ENCODE measurements around the gene ERCC6. TPM values are rescaled to one million over a fixed set of nuclear protein-coding genes. Genes with fewer than 3 reads are reported as not detected.

ERCC6 gene
- total and polyA plus RNA-seq, 4 donors, result 8.5 to 48.4 (median 26.1) TPM

DNA sequence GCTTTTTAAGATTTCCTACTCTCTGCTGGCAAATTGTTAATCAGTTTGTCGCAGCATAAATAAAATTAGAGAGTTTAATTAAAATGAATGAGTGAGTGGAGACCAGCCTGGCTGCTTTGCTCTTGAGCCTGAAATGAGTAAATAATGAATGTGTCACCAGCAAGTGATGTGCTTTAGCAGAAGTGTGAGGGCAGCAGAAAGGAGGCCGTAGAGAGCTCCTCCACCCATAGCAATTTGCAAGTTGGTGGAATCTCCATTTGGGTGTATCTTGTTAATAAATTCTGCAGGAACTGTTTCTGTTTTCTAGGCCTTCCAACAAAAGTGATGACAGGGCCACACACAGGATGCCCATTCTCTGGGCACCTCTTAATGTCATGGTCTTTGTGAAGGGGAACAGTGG lies 18.8 kb upstream of the ERCC6 start:
- no peak for DNase-seq
- no peak overlapping the region for H3K27ac ChIP-seq (ENCODE audit: low read depth in 1 of 2, low read length in 2 of 2)
- H3K36me3 ChIP-seq (ENCODE audit: control insufficient read depth in 1 of 2, insufficient read depth in 2 of 2, low read length in 1 of 2), result no peaks in the 10 kb centered on the region
- no peaks in the 10 kb centered on the region for H3K27me3 ChIP-seq (ENCODE audit: control insufficient read depth in 1 of 2, insufficient read depth in 2 of 2, low read length in 1 of 2)
- intact Hi-C loops (cut with DNase I), result no loop called here
- WGBS, 2 donors, result 95 to 98% methylated on average over 2 of the region's 2 CpGs
- ATAC-seq (ENCODE audit: low FRiP score), result no peak
- no peak overlapping the region for H3K4me3 ChIP-seq (ENCODE audit: low read length in 2 of 2)
- no peaks in the 10 kb centered on the region for H3K4me1 ChIP-seq (ENCODE audit: control insufficient read depth in 1 of 2, insufficient read depth in 2 of 2, low read length in 2 of 2)
- H3K9me3 ChIP-seq (ENCODE audit: control insufficient read depth, low read length), result no peaks in the 10 kb centered on the region

- WGBS, 2 donors, result 87 to 94% methylated on average over 1 of the region's 1 CpG
Measured at GRCh38 chr10:49556723-49557122, 17.8 kb upstream of the ERCC6 start.

DNA sequence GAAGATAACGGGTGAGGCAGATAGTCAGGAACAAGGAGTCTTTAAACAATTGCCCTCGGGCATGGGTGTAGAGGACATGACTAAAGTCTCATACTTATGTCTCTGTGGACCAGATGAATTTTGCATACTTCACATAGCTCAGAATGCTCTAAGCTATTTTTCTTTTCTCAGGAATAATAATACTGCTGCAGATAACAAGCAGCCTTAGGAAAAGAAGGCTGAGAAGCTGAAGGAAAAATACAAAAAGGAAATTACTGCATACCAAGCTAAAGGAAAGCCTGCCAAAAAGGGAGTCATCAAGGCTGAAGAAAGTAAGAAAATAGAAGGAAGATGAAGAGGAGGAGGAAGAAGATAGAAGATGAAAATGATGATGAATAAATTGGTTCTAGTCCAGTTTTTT lies 13.4 kb upstream of the ERCC6 start:
- ATAC-seq (ENCODE audit: low FRiP score), result peak; percentile 38
- H3K27me3 ChIP-seq (ENCODE audit: control insufficient read depth in 1 of 2, insufficient read depth in 2 of 2, low read length in 1 of 2), result no peaks in the 10 kb centered on the region
- no peaks in the 10 kb centered on the region for H3K9me3 ChIP-seq (ENCODE audit: control insufficient read depth, low read length)
- intact Hi-C loops (cut with DNase I), result no loop called here
- H3K27ac ChIP-seq (ENCODE audit: low read depth in 1 of 2, low read length in 2 of 2), result peak overlapping the region in 1 of 2 donors; percentile 18
- H3K4me1 ChIP-seq (ENCODE audit: control insufficient read depth in 1 of 2, insufficient read depth in 2 of 2, low read length in 2 of 2), result peaks cover 0 to 6% of the 10 kb centered on the region in 2 donors
- no peak overlapping the region for H3K4me3 ChIP-seq (ENCODE audit: low read length in 2 of 2)
- H3K36me3 ChIP-seq (ENCODE audit: control insufficient read depth in 1 of 2, insufficient read depth in 2 of 2, low read length in 1 of 2), result no peaks in the 10 kb centered on the region
- 4 to 5% methylated on average over 2 of the region's 2 CpGs for WGBS, 2 donors
- DNase-seq, result no peak

More at GRCh38 chr10:49556723-49557122, 17.8 kb upstream of the ERCC6 start:
- Histone ChIP-seq H3K36me3 (ENCODE audit: control insufficient read depth in 1 of 2, insufficient read depth in 2 of 2, low read length in 1 of 2) (no peaks in the 10 kb centered on the region), H3K27ac (ENCODE audit: low read depth in 1 of 2, low read length in 2 of 2) (no peak overlapping the region), H3K9me3 (ENCODE audit: control insufficient read depth, low read length) (no peaks in the 10 kb centered on the region), H3K27me3 (ENCODE audit: control insufficient read depth in 1 of 2, insufficient read depth in 2 of 2, low read length in 1 of 2) (no peaks in the 10 kb centered on the region), H3K4me3 (ENCODE audit: low read length in 2 of 2) (no peak overlapping the region), H3K4me1 (ENCODE audit: control insufficient read depth in 1 of 2, insufficient read depth in 2 of 2, low read length in 2 of 2) (peaks cover 0 to 1% of the 10 kb centered on the region in 2 donors)
- ATAC-seq (ENCODE audit: low FRiP score) (no peak), DNase-seq (no peak)
- intact Hi-C loops (cut with DNase I), result no loop called here

GRCh38 chr10:49550563-49550962 lies 11.6 kb upstream of the ERCC6 start:
- Histone ChIP-seq H3K27me3 (ENCODE audit: control insufficient read depth in 1 of 2, insufficient read depth in 2 of 2, low read length in 1 of 2) (no peaks in the 10 kb centered on the region), H3K4me3 (ENCODE audit: low read length in 2 of 2) (no peak overlapping the region), H3K27ac (ENCODE audit: low read depth in 1 of 2, low read length in 2 of 2) (peak overlapping the region; percentile 8 to 67), H3K36me3 (ENCODE audit: control insufficient read depth in 1 of 2, insufficient read depth in 2 of 2, low read length in 1 of 2) (no peaks in the 10 kb centered on the region), H3K4me1 (ENCODE audit: control insufficient read depth in 1 of 2, insufficient read depth in 2 of 2, low read length in 2 of 2) (peaks cover 0 to 6% of the 10 kb centered on the region in 2 donors), H3K9me3 (ENCODE audit: control insufficient read depth, low read length) (no peaks in the 10 kb centered on the region)
- ATAC-seq (ENCODE audit: low FRiP score) (no peak), DNase-seq (no peak)
- intact Hi-C loops (cut with DNase I), result no loop called here
- WGBS, 2 donors, result 28 to 40% methylated on average over 3 to 4 of the region's 4 CpGs

- intact Hi-C loops (cut with DNase I), result no loop called here
- WGBS, 2 donors, result 54 to 72% methylated on average over 1 of the region's 1 CpG
- peaks cover 0 to 6% of the 10 kb centered on the region in 2 donors for H3K4me1 ChIP-seq (ENCODE audit: control insufficient read depth in 1 of 2, insufficient read depth in 2 of 2, low read length in 2 of 2)
- no peaks in the 10 kb centered on the region for H3K27me3 ChIP-seq (ENCODE audit: control insufficient read depth in 1 of 2, insufficient read depth in 2 of 2, low read length in 1 of 2)
- no peak for ATAC-seq (ENCODE audit: low FRiP score)
- H3K9me3 ChIP-seq (ENCODE audit: control insufficient read depth, low read length), result no peaks in the 10 kb centered on the region
- DNase-seq, result no peak
- H3K36me3 ChIP-seq (ENCODE audit: control insufficient read depth in 1 of 2, insufficient read depth in 2 of 2, low read length in 1 of 2), result no peaks in the 10 kb centered on the region
- H3K27ac ChIP-seq (ENCODE audit: low read depth in 1 of 2, low read length in 2 of 2), result peak overlapping the region in 1 of 2 donors; percentile 38
- no peak overlapping the region for H3K4me3 ChIP-seq (ENCODE audit: low read length in 2 of 2)
Measured at GRCh38 chr10:49549640-49550346, 10.9 kb upstream of the ERCC6 start.

GRCh38 chr10:49543604-49544003 lies 4.7 kb upstream of the ERCC6 start:
- WGBS, 2 donors, result 92 to 96% methylated on average over 3 of the region's 3 CpGs
- no peak for ATAC-seq (ENCODE audit: low FRiP score)
- Histone ChIP-seq H3K27ac (ENCODE audit: low read depth in 1 of 2, low read length in 2 of 2) (no peak overlapping the region), H3K27me3 (ENCODE audit: control insufficient read depth in 1 of 2, insufficient read depth in 2 of 2, low read length in 1 of 2) (no peaks in the 10 kb centered on the region), H3K36me3 (ENCODE audit: control insufficient read depth in 1 of 2, insufficient read depth in 2 of 2, low read length in 1 of 2) (no peaks in the 10 kb centered on the region), H3K4me3 (ENCODE audit: low read length in 2 of 2) (no peak overlapping the region), H3K9me3 (ENCODE audit: control insufficient read depth, low read length) (no peaks in the 10 kb centered on the region), H3K4me1 (ENCODE audit: control insufficient read depth in 1 of 2, insufficient read depth in 2 of 2, low read length in 2 of 2) (no peaks in the 10 kb centered on the region)
- no peak for DNase-seq
- intact Hi-C loops (cut with DNase I), result no loop called here

- Histone ChIP-seq H3K4me3 (ENCODE audit: low read length in 2 of 2) (no peak overlapping the region), H3K27ac (ENCODE audit: low read depth in 1 of 2, low read length in 2 of 2) (no peak overlapping the region), H3K9me3 (ENCODE audit: control insufficient read depth, low read length) (no peaks in the 10 kb centered on the region), H3K4me1 (ENCODE audit: control insufficient read depth in 1 of 2, insufficient read depth in 2 of 2, low read length in 2 of 2) (no peaks in the 10 kb centered on the region), H3K36me3 (ENCODE audit: control insufficient read depth in 1 of 2, insufficient read depth in 2 of 2, low read length in 1 of 2) (no peaks in the 10 kb centered on the region), H3K27me3 (ENCODE audit: control insufficient read depth in 1 of 2, insufficient read depth in 2 of 2, low read length in 1 of 2) (no peaks in the 10 kb centered on the region)
- WGBS, 2 donors, result 90 to 93% methylated on average over 4 of the region's 4 CpGs
- DNase-seq, result no peak
- no peak for ATAC-seq (ENCODE audit: low FRiP score)
- intact Hi-C loops (cut with DNase I), result no loop called here
Measured at GRCh38 chr10:49542353-49542752, 3.4 kb upstream of the ERCC6 start.

- Histone ChIP-seq H3K36me3 (ENCODE audit: control insufficient read depth in 1 of 2, insufficient read depth in 2 of 2, low read length in 1 of 2) (no peaks in the 10 kb centered on the region), H3K27ac (ENCODE audit: low read depth in 1 of 2, low read length in 2 of 2) (no peak overlapping the region), H3K4me3 (ENCODE audit: low read length in 2 of 2) (no peak overlapping the region), H3K27me3 (ENCODE audit: control insufficient read depth in 1 of 2, insufficient read depth in 2 of 2, low read length in 1 of 2) (no peaks in the 10 kb centered on the region), H3K4me1 (ENCODE audit: control insufficient read depth in 1 of 2, insufficient read depth in 2 of 2, low read length in 2 of 2) (no peaks in the 10 kb centered on the region), H3K9me3 (ENCODE audit: control insufficient read depth, low read length) (no peaks in the 10 kb centered on the region)
- ATAC-seq (ENCODE audit: low FRiP score) (no peak), DNase-seq (no peak)
- intact Hi-C loops (cut with DNase I), result no loop called here
- 76 to 81% methylated on average over 6 of the region's 6 CpGs for WGBS, 2 donors
Measured at GRCh38 chr10:49541762-49542161, 2.8 kb upstream of the ERCC6 start.

GRCh38 chr10:49540056-49540797 lies 1.3 kb upstream of the ERCC6 start:
- H3K36me3 ChIP-seq (ENCODE audit: control insufficient read depth in 1 of 2, insufficient read depth in 2 of 2, low read length in 1 of 2), result no peaks in the 10 kb centered on the region
- peaks cover 0 to 1% of the 10 kb centered on the region in 2 donors for H3K4me1 ChIP-seq (ENCODE audit: control insufficient read depth in 1 of 2, insufficient read depth in 2 of 2, low read length in 2 of 2)
- ATAC-seq (ENCODE audit: low FRiP score) (no peak), DNase-seq (no peak)
- no peaks in the 10 kb centered on the region for H3K27me3 ChIP-seq (ENCODE audit: control insufficient read depth in 1 of 2, insufficient read depth in 2 of 2, low read length in 1 of 2)
- intact Hi-C loops (cut with DNase I), result no loop called here
- H3K4me3 ChIP-seq (ENCODE audit: low read length in 2 of 2), result no peak overlapping the region
- 85% methylated on average over 20 of the region's 20 CpGs for WGBS, 2 donors
- no peak overlapping the region for H3K27ac ChIP-seq (ENCODE audit: low read depth in 1 of 2, low read length in 2 of 2)
- H3K9me3 ChIP-seq (ENCODE audit: control insufficient read depth, low read length), result no peaks in the 10 kb centered on the region
